ENCODE data around the gene PTPRN.

PTPRN gene

GRCh38 chr2:219247678-219248642 is 61.2 kb downstream of the PTPRN start:
- in situ Hi-C loops (cut with HindIII; ENCODE audit: low sequenced_read_pairs) = no loop called here

DNA sequence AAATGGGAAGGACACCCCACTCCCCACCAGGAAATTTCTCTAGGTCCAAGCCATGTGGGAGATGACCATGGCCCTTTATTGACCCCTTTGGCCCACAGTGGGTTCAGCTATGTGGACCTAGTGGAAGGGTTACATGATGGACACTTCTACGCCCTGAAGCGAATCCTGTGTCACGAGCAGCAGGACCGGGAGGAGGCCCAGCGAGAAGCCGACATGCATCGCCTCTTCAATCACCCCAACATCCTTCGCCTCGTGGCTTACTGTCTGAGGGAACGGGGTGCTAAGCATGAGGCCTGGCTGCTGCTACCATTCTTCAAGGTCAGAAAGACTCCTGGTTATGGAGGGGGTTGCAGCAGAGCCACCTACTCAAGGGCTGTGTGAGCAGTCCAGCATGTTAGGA is 62.6 kb downstream of the PTPRN start:
- in situ Hi-C loops (cut with HindIII; ENCODE audit: low sequenced_read_pairs) = no loop called here

- in situ Hi-C loops (cut with HindIII; ENCODE audit: low sequenced_read_pairs) = no loop called here
These were observed 63.3 kb downstream of the PTPRN start for GRCh38 chr2:219245899-219246230.

DNA sequence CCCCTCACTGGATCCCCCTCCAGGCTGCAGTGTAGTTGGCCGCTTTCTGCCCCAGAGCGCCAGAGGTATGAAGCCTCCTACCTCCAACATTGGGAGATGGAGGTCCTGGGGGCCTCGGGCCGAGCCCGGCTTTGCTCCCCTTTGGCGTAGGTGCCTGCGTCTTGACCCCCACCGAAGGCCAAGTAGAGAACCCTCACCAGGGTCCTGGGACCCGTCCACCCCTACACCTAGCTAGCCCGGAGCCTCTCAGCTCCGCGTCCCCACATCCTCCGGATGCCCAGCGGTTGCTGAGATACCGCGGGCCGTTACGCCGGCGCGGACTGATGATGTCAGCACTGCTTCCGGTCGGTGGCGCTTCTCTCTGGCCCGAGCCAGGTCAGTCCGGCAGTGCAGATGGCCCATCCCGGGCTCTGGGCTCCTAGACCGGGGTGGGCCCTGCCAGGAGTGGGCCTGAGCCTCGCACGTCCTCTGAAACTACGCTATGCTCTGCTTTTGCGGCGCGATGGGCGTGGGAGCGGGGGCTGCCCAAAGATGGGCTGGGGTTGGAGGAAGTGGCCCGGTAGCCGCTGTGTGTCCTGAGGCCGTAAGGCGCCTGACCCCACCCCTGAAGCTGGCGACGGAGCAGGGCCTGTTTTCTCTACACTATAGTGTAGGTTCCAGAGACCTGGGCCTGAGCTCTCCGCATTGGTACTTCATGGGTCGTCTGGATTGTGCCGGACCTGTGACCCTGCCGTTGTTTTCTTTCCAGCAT is 63.9 kb downstream of the PTPRN start, which contains the start of the genes GLB1L and STK16:
Gene GLB1L (minus strand): TSS at position 297 of the 751 bp plus-strand sequence. CDS start 1,871 bp downstream, outside the sequence.
Gene STK16 (plus strand): TSS at position 332 of the 751 bp plus-strand sequence. CDS start 521 bp downstream, outside the sequence.
- in situ Hi-C loops (cut with HindIII; ENCODE audit: low sequenced_read_pairs) = no loop called here

DNA sequence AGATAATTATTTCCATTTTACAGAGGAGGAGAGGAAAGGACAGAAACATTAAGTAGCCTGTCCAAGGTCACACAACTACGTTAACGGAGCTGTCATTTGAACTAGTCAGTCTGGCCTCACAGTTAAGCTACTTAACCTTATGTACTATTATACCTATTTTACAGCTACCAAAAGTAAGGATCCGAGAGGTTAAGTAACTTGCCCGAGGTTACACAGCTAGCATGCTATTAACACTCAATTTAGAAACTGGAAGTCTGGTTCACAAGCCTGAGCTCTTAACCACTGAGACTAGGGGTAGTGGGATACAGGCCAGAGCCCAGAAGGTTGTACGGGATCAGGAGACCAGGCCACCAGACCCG is 64.4 kb downstream of the PTPRN start:
- in situ Hi-C loops (cut with HindIII; ENCODE audit: low sequenced_read_pairs) = no loop called here

DNA sequence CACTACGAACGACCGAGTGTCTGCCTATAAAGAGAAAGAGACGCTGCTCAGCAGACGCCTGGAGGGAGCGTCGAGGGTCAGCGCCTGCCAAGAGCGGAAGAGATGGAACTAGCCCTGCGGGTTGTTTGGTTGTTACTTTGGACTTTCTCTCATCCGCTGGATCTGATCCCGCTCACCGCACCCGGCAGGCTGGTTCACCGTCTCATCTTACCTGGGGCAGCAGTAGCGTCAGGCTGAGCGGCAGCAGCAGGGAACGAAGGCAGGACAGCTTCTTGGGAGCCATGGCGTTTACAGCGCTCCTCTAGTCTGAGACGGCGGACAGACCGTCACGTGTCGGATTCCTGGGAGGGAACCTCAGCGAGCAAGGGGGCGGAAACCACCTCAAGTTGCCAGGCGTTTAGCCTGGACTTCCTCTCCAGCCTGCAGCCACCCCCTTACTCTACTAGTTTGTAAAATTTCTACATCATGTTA is 65.9 kb downstream of the PTPRN start:
- in situ Hi-C loops (cut with HindIII; ENCODE audit: low sequenced_read_pairs) = no loop called here

Measured in DLD1 (cell line).